ENCODE data around the gene NDUFV1. TPM values are rescaled to one million over a fixed set of nuclear protein-coding genes. Genes with fewer than 3 reads are reported as not detected.

Gene NDUFV1
- total RNA-seq, 1 donor = 158 TPM

DNA sequence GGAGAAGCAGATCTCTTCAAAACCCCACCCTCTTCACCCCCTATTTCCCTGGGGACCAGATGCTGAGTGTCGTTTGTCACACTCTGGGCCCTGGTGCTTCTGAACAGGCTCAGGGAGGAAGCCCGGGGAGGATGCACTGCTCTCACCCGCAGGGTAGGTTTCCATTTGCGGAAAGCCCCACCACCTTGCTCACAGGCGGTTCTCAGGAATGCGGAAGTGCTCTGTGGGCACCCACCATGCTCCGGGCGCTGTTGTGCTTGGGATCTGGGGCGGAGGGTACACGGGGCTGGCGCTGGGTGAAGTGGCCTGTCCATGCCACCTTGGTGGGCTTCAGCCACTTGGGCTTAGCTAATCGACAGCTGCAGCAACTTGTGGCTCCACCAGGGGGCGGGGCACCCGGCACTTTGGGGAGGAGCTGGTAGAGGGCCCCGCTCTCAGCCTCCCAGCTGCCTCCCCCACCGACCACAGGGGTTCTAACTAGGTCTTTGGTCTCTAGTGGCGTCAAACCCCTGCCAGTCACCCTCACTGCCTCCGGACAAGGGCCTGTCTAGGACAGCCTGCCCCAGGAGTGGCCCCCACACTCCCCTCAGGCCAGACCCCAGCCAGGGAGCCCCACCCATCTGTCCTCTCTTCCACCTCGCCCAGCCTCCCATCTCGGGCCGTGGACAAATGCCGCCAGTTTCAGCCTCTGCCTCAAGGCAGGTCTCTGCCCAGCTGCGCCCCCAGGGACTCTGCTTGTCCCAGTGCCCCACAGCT is 7.4 kb downstream of the NDUFV1 start:
- peaks cover 29% of the 10 kb centered on the region for H3K27me3 ChIP-seq (ENCODE audit: insufficient read depth, low read length)
- DNase-seq (ENCODE audit: insufficient read length, low spot score, missing footprints) = peak; percentile 95
- no peaks in the 10 kb centered on the region for H3K9me3 ChIP-seq (ENCODE audit: low read depth, low read length)
- peak overlapping the region; percentile 88 for H2AFZ ChIP-seq (ENCODE audit: low read length)
- H3K4me3 ChIP-seq (ENCODE audit: insufficient read depth, low read length) = peak overlapping the region; percentile 67
- peak overlapping the region; percentile 85 for H3K4me2 ChIP-seq (ENCODE audit: insufficient read depth, low read length)
- peak overlapping the region; percentile 20 for H3K27ac ChIP-seq (ENCODE audit: low read depth, low read length)
- TF ChIP-seq, protein P1, sequence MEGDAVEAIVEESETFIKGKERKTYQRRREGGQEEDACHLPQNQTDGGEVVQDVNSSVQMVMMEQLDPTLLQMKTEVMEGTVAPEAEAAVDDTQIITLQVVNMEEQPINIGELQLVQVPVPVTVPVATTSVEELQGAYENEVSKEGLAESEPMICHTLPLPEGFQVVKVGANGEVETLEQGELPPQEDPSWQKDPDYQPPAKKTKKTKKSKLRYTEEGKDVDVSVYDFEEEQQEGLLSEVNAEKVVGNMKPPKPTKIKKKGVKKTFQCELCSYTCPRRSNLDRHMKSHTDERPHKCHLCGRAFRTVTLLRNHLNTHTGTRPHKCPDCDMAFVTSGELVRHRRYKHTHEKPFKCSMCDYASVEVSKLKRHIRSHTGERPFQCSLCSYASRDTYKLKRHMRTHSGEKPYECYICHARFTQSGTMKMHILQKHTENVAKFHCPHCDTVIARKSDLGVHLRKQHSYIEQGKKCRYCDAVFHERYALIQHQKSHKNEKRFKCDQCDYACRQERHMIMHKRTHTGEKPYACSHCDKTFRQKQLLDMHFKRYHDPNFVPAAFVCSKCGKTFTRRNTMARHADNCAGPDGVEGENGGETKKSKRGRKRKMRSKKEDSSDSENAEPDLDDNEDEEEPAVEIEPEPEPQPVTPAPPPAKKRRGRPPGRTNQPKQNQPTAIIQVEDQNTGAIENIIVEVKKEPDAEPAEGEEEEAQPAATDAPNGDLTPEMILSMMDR (IDR thresholded peaks at IDR 0.05; ENCODE audit: extremely low read depth, low read depth, low read length) = peak; percentile 66
- H4K20me1 ChIP-seq (ENCODE audit: insufficient read depth, low read length) = no peaks in the 10 kb centered on the region
- peaks cover 16% of the 10 kb centered on the region for H3K36me3 ChIP-seq (ENCODE audit: insufficient read depth, low read length)
- H3K4me1 ChIP-seq (ENCODE audit: insufficient read depth, low read length) = peaks cover 7% of the 10 kb centered on the region
- H3K79me2 ChIP-seq (ENCODE audit: insufficient read depth, low read length) = no peaks in the 10 kb centered on the region

- H3K9me3 ChIP-seq (ENCODE audit: low read depth, low read length) = no peaks in the 10 kb centered on the region
- H3K4me1 ChIP-seq (ENCODE audit: insufficient read depth, low read length) = peaks cover 7% of the 10 kb centered on the region
- no peak overlapping the region for H3K4me3 ChIP-seq (ENCODE audit: insufficient read depth, low read length)
- H3K27ac ChIP-seq (ENCODE audit: low read depth, low read length) = no peak overlapping the region
- no peaks in the 10 kb centered on the region for H3K79me2 ChIP-seq (ENCODE audit: insufficient read depth, low read length)
- TF ChIP-seq, protein P1 (IDR thresholded peaks at IDR 0.05; ENCODE audit: extremely low read depth, low read depth, low read length) = peak; percentile 61
- peaks cover 29% of the 10 kb centered on the region for H3K27me3 ChIP-seq (ENCODE audit: insufficient read depth, low read length)
- H4K20me1 ChIP-seq (ENCODE audit: insufficient read depth, low read length) = no peaks in the 10 kb centered on the region
- H3K36me3 ChIP-seq (ENCODE audit: insufficient read depth, low read length) = peaks cover 7% of the 10 kb centered on the region
- H2AFZ ChIP-seq (ENCODE audit: low read length) = no peak overlapping the region
- peak; percentile 87 for DNase-seq (ENCODE audit: insufficient read length, low spot score, missing footprints)
- no peak overlapping the region for H3K4me2 ChIP-seq (ENCODE audit: insufficient read depth, low read length)
Measured at GRCh38 chr11:67614730-67615714, 8.3 kb downstream of the NDUFV1 start.

GRCh38 chr11:67615728-67616430 is 9.1 kb downstream of the NDUFV1 start:
- Histone ChIP-seq H4K20me1 (ENCODE audit: insufficient read depth, low read length) (no peaks in the 10 kb centered on the region), H3K9me3 (ENCODE audit: low read depth, low read length) (no peaks in the 10 kb centered on the region), H3K36me3 (ENCODE audit: insufficient read depth, low read length) (peaks cover under 1% of the 10 kb centered on the region), H3K27ac (ENCODE audit: low read depth, low read length) (no peak overlapping the region), H2AFZ (ENCODE audit: low read length) (no peak overlapping the region), H3K4me2 (ENCODE audit: insufficient read depth, low read length) (no peak overlapping the region), H3K27me3 (ENCODE audit: insufficient read depth, low read length) (peaks cover 29% of the 10 kb centered on the region), H3K4me1 (ENCODE audit: insufficient read depth, low read length) (peaks cover 7% of the 10 kb centered on the region), H3K79me2 (ENCODE audit: insufficient read depth, low read length) (no peaks in the 10 kb centered on the region), H3K4me3 (ENCODE audit: insufficient read depth, low read length) (no peak overlapping the region)
- TF ChIP-seq, protein P1 (IDR thresholded peaks at IDR 0.05; ENCODE audit: extremely low read depth, low read depth, low read length) = no peak
- peak; percentile 73 for DNase-seq (ENCODE audit: insufficient read length, low spot score, missing footprints)
